H1 (cell line): ENCODE data around the gene AURKB. TPM values are rescaled to one million over a fixed set of nuclear protein-coding genes. Genes with fewer than 3 reads are reported as not detected.

Experiments used
- BCL11A ChIP-seq, 2 experiments: IDR thresholded peaks; one replicate each; pipeline ENCODE4 v1.6.1; 2011; ENCODE audit warnings: low read depth in 2 of 2, low read length in 2 of 2, mild to moderate bottlenecking in 2 of 2
- BRCA1 ChIP-seq: IDR thresholded peaks from 2 replicates; pipeline ENCODE4 v1.6.1; 2012; ENCODE audit warnings: low read depth, low read length, improper control_type of control experiment
- CBX5 ChIP-seq: fragments of 300-800, 300-1000 bp; sonication (generic); IDR thresholded peaks from 2 replicates; pipeline ENCODE4 v1.7.1; 2016; ENCODE audit warnings: antibody characterized with exemption, low read length, low read depth
- CTCF ChIP-seq, 3 experiments: IDR thresholded peaks; 1 replicate in 2 of 3; 2 replicates in 1 of 3; pipeline versions ENCODE4 v1.5.1 to v1.6.1; 2011; ENCODE audit warnings: low read length in 3 of 3, mild to moderate bottlenecking in 3 of 3, inconsistent platforms in 2 of 3, low read depth in 1 of 3, moderate library complexity in 1 of 3; ENCODE audit not compliant: insufficient read depth in 1 of 3; ENCODE audit errors: control extremely low read depth in 1 of 3
- EGR1 ChIP-seq: IDR thresholded peaks from 2 replicates; pipeline ENCODE4 v1.6.1; 2011; ENCODE audit warnings: low read depth, low read length, borderline replicate concordance
- EZH2 ChIP-seq: fragments of 200-600 bp; sonication (generic); IDR thresholded peaks from 2 replicates; pipeline ENCODE4 v1.7.1; 2012; ENCODE audit warnings: low read depth, mild to moderate bottlenecking, moderate library complexity, low read length, inconsistent platforms; ENCODE audit not compliant: severe bottlenecking
- GTF2F1 ChIP-seq: IDR thresholded peaks from 2 replicates; pipeline ENCODE4 v1.6.1; 2012; ENCODE audit warnings: low read depth, low read length, improper control_type of control experiment, borderline replicate concordance
- HDAC2 ChIP-seq, 2 experiments: fragments of 300-600 bp in 1 of 2; sonication (generic) in 1 of 2; IDR thresholded peaks; 2 replicates each; pipeline ENCODE4 v1.6.1; 2011 to 2012; ENCODE audit warnings: low read depth in 2 of 2, low read length in 2 of 2, mild to moderate bottlenecking in 2 of 2, moderate library complexity in 2 of 2, borderline replicate concordance in 1 of 2, inconsistent platforms in 1 of 2
- JUND ChIP-seq: IDR thresholded peaks from 2 replicates; pipeline ENCODE4 v1.6.1; 2011; ENCODE audit warnings: mild to moderate bottlenecking, improper control_type of control experiment, low read length
- KDM1A ChIP-seq: fragments of 200-600, 300-600 bp; sonication (generic); IDR thresholded peaks from 2 replicates; pipeline ENCODE4 v1.7.1; 2016; ENCODE audit warnings: mild to moderate bottlenecking, low read length, borderline replicate concordance
- KDM4A ChIP-seq: IDR thresholded peaks from one replicate; pipeline ENCODE4 v1.7.1; 2012; ENCODE audit warnings: low read depth, mild to moderate bottlenecking, moderate library complexity, low read length, inconsistent platforms; ENCODE audit not compliant: severe bottlenecking
- RFX5 ChIP-seq: IDR thresholded peaks from 2 replicates; pipeline ENCODE4 v1.6.1; 2011; ENCODE audit warnings: low read depth, low read length, improper control_type of control experiment, borderline replicate concordance
- RXRA ChIP-seq: IDR thresholded peaks from 2 replicates; pipeline ENCODE4 v1.6.1; 2011; ENCODE audit warnings: low read depth, mild to moderate bottlenecking, low read length, moderate library complexity; ENCODE audit not compliant: insufficient read depth
- SAP30 ChIP-seq: fragments of 300-600 bp; sonication (generic); IDR thresholded peaks from 2 replicates; pipeline ENCODE4 v1.7.1; 2012; ENCODE audit warnings: low read length, moderate library complexity, mild to moderate bottlenecking, inconsistent platforms; ENCODE audit not compliant: insufficient read depth, insufficient replicate concordance
- SIX5 ChIP-seq: IDR thresholded peaks from 2 replicates; pipeline ENCODE4 v1.6.1; 2011; ENCODE audit warnings: mild to moderate bottlenecking, low read depth, low read length
- SP1 ChIP-seq: IDR thresholded peaks from 2 replicates; pipeline ENCODE4 v1.6.1; 2011; ENCODE audit warnings: low read depth, low read length
- SP4 ChIP-seq: IDR thresholded peaks from 2 replicates; pipeline ENCODE4 v1.6.1; 2012; ENCODE audit warnings: low read length, inconsistent platforms
- SUZ12 ChIP-seq: fragments of 200-600 bp; sonication (generic); IDR thresholded peaks from 2 replicates; pipeline ENCODE4 v1.6.1; 2012; ENCODE audit warnings: mild to moderate bottlenecking, inconsistent platforms, low read length, moderate library complexity, mixed read lengths
- USF2 ChIP-seq: IDR thresholded peaks from 2 replicates; pipeline ENCODE4 v1.6.1; 2011; ENCODE audit warnings: low read length, improper control_type of control experiment
- YY1 ChIP-seq: IDR thresholded peaks from 2 replicates; pipeline ENCODE4 v1.6.1; 2011; ENCODE audit warnings: low read depth, mild to moderate bottlenecking, low read length
- ZNF274 ChIP-seq: IDR thresholded peaks from 2 replicates; pipeline ENCODE4 v1.7.0; 2012; ENCODE audit warnings: low read length, borderline replicate concordance; ENCODE audit errors: extremely low read depth
- polyA plus RNA-seq, 7 experiments: library from polyadenylated mRNA; depleted of rRNA in 3 of 7; stranded (reverse) in 5 of 7; unstranded in 2 of 7; fragments of >200 nt in 5 of 7; fragments of 200-250 nt in 2 of 7; gene quantifications; 1 replicate in 5 of 7; 2 replicates in 1 of 7; 4 replicates in 1 of 7; pipeline versions ENCODE4 v1.2.1 to v1.2.3, GENCODE V29; 2011 to 2013; ENCODE audit warnings: missing spikeins in 2 of 7, mixed read lengths in 2 of 7
- total RNA-seq: library from RNA; stranded (reverse); fragmentation: NEBNext Ultra II Directional; extraction: Animal tissue kit (Norgen Biotek cat#: 25700); gene quantifications from 2 replicates; pipeline ENCODE4 v1.2.1, GENCODE V29; 2021

Gene AURKB
- total and polyA plus RNA-seq, 2 of the 8 experiments (the other 6 are each of a cell fraction or from before 2014, with no cell fraction given): 102 to 160 TPM

- TF ChIP-seq USF2: no peak
- no peak for TF ChIP-seq CTCF (IDR thresholded peaks at IDR 0.05; ENCODE audit: control extremely low read depth in 1 of 3, insufficient read depth in 1 of 3, low read depth in 1 of 3, low read length in 3 of 3)
- TF ChIP-seq EGR1: no peak
- 0 out of 2 replicates have a peak, but pooled peaks have one; percentile 3 for TF ChIP-seq BRCA1
- TF ChIP-seq SP1: no peak
- 0 out of 2 replicates have a peak, but pooled peaks have one; percentile 15 for TF ChIP-seq YY1
- TF ChIP-seq CBX5: no peak
- TF ChIP-seq SP4: peak; percentile 69; the same call in 1 of the 2 replicates
- TF ChIP-seq SUZ12: no peak
- no peak for TF ChIP-seq KDM4A
- no peak for TF ChIP-seq KDM1A
- no peak for TF ChIP-seq RFX5
- TF ChIP-seq EZH2: no peak
- no peak for TF ChIP-seq ZNF274
- TF ChIP-seq SIX5: no peak
- no peak for TF ChIP-seq HDAC2 (IDR thresholded peaks at IDR 0.05; ENCODE audit: borderline replicate concordance in 1 of 2, low read depth in 2 of 2, low read length in 2 of 2)
- TF ChIP-seq BCL11A (IDR thresholded peaks at IDR 0.05; ENCODE audit: low read depth in 2 of 2, low read length in 2 of 2): no peak
- TF ChIP-seq RXRA: no peak
- no peak for TF ChIP-seq GTF2F1
- TF ChIP-seq JUND: no peak
- TF ChIP-seq SAP30: no peak
Measured at GRCh38 chr17:8226536-8227237, 16.3 kb upstream of the AURKB start (continued).
